COR-L47 (cell line): ENCODE results near the gene ADSL.

Source experiments
- DNase-seq: peaks from one replicate; lab custom pipeline; 2025; lab: John Stamatoyannopoulos, UW

The ADSL gene

DNA sequence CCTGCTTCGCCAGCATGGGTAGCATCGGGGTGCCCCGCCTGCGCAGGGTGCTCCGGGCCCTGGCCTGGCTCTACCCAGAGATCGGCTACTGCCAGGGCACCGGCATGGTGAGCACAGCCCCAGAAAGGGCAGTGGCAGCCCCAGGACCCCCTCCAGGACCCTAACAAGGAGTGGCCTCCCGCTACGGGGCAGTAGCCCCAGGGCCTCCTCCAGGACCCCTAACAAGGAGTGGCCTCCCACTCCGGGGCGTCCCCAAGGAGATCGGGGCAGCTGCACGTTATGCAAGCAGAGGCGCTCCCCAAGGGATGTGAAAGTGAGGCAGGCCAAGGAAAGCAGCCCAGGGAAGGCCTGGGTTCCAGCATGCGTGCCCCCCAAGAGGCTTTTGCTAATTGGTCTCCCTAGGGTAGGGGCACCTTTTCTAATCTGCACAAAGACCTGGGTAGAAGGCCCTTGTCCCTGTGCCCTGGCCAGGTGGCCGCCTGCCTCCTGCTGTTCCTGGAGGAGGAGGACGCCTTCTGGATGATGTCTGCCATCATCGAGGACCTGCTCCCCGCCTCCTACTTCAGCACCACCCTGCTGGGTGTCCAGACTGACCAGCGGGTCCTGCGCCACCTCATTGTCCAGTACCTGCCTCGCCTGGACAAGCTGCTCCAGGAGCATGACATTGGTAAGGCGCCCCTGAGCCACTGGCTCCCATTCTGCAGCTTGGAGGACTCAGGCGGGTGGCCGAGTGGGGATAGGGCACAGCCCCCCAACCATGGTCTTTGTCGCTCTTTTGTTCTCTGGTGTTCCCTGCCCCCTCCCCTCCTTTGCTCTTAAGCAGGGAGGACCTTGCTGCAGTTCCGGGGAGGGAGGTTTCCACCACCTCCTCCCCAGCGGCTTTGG, 59.1 kb downstream of the ADSL start:
- no peak for DNase-seq

DNA sequence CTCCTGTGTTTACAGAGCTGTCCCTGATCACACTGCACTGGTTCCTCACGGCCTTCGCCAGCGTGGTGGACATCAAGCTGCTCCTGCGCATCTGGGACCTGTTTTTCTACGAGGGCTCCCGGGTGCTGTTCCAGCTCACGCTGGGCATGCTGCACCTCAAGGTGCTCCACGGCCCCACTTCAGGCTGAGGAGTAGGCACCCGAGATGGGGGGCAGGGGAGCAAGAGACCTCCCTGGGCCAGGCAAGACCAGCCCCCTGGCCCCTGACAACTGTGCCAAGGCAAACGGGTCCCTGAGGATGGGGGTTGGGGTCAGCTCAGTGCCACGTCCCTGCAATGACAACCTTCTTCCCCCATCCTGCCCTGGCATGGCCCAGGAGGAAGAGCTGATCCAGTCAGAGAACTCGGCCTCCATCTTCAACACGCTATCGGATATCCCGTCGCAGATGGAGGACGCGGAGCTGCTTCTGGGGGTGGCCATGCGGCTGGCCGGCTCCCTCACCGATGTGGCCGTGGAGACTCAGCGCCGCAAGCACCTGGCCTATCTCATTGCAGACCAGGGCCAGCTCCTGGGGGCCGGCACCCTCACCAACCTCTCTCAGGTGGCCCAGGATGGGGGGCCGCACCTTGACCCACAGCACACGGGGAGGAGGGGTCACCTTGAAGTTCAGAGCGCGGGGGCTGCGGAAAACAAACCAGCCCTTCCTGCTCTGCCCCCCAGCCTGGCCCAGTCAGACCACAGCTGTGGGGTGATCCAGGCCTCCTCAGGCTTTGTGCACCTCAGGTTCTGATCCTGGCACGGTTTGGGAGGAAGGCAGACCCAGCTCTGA, 60.0 kb downstream of the ADSL start:
- DNase-seq: no peak

GRCh38 chr22:40407021-40407761, 60.9 kb downstream of the ADSL start:
- DNase-seq: no peak

DNA sequence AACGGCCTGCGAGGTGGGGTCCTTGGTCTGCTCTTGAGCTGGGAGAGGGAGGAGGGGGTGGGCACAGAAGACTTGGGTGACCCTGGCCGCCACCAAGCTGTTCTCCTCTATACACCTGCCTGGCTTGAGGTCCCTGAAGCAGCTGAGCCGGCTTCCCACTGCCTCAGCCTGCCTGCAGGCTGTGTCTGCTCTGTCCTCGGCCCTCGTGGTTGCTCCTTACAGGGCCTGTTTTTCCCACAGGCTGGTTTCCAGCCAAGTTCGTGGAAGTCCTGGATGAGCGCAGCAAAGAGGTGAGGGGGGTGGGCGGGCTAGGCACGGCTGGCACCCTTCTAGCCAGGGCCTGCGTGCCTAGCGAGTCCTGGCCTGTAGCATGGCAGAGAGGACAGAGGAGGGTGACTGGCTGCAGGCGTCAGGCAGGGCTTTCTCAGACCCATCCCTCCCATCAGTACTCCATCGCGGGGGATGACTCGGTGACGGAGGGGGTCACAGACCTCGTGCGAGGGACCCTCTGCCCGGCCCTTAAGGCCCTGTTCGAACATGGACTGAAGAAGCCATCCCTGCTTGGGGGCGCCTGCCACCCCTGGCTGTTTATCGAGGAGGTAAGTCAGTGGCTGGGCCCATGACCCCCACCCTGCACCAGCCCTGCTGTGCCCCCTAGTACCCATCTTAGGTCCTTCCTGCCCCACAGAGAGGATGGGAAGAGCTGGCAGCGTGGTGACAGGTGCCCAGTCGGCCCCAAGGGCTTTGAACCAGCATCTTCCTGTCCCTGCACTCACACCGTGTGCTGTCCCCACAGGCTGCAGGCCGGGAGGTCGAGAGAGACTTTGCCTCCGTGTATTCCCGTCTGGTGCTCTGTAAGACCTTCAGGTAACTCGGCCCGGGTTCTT, 61.8 kb downstream of the ADSL start:
- DNase-seq: no peak

DNA sequence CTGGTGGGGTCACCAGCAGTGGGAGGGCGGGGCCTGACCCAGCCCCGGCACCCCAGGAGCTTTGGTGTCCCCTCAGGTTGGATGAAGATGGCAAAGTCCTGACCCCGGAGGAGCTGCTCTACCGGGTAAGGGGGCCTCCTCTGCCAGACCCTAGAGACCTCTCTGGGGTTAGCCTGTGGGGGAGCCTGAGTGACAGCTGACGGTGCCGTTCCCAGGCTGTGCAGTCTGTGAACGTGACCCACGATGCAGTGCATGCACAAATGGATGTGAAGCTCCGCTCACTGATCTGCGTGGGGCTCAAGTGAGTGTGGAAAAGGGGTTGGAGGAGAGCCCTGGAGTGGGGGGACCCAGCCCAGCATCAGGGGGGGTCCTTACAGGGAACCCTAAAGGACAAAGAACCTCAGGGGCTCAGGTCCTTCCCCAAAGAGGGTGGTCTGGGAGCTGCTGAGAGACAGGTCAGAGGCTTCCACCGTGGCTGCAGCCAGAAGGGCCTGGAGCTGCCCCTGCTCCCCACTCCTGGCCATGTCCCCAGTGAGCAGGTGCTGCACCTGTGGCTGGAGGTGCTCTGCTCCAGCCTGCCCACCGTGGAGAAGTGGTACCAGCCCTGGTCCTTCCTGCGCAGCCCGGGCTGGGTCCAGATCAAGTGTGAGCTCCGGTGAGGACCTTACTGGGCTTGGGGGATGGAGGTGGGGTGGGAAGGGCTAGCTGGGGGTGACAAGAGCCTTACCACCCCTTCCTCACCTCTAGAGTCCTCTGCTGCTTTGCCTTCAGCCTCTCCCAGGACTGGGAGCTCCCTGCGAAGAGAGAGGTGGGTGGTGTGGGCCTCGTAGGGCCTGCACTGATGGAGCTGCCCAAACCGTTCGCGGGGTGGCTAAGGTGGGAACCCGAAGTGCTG, 62.7 kb downstream of the ADSL start:
- no peak for DNase-seq

DNA sequence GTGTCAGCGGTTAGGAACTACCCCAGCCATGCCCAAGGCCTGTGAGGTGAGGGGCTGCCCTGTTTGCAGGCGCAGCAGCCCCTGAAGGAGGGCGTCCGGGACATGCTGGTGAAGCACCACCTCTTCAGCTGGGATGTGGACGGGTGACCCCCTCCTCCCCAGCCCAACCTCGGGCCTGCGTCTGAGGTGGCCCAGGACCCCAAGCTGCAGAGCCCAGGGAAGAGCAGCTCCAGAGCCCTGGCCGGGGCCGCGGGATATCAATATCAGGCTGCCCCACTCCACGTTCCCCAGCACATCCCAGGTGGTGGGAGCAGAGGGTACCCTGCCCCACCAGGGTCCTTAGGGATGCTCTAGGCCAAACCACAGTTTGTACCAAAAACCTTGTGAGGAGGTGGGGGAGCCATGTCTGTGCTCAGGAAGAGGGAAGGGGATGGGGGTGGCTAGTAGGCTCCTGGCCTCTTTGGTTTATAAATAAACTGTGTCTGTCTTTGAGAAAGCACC, 63.4 kb downstream of the ADSL start:
- DNase-seq: no peak

DNA sequence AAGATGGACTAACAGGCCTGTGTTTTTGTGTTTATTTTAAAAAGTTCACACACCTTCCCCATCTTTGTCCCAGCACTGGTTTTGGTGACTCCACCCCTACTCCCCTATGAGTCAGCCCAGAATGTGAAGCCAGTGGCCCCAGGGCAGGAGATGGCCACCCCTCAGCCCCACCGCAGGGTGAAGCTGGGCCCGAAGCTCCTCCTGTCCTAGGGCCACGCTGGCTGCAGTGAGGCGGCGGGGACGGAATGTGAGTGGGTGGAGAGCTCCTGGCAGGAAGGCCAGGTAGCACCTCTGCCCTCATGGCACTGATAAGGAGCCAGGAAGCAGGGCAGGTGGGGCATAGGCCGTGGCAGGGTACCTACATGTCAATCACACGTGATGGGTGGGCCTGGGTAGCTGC, 64.0 kb downstream of the ADSL start:
- DNase-seq: no peak

DNA sequence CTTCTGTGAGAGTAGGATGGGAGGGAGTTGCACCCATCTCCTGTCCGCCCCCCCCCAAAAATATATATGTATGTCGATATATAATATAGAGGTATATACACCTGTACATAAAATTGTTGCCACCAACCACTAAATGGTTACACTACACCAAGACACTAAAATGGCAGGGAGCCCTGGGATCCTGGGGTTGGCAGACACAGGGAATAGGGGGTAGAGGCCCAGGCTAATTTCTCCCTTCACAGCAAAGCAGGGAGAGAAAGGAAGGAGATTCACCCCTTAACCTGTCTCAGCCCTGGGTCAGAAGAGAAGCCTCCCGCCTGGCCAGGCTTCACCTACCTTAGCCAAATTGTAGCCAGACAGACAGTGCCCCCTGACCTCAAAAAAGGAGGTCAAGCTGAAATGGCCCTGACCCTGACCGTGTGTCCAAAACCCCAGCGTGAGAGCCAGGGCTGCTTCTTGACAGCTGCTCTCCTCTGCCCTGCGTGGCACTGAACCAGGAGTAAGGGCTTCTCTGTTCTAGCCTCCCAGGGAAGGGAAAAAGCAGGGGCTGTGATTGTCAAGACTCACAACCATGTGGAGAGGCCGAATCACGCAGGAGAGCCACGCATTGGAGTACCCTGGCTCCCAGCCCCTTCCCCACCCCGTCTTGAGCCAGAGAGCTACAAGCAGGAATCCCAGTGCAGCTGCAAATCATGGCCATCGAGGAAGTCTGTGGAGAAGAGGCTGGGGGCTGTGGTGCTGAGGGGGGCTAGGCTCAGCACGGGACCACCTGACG, 64.6 kb downstream of the ADSL start:
- no peak for DNase-seq

- DNase-seq: no peak
Measured at GRCh38 chr22:40411506-40411861, 65.2 kb downstream of the ADSL start.

- DNase-seq: no peak
Measured at GRCh38 chr22:40412441-40412840, 66.1 kb downstream of the ADSL start.

DNA sequence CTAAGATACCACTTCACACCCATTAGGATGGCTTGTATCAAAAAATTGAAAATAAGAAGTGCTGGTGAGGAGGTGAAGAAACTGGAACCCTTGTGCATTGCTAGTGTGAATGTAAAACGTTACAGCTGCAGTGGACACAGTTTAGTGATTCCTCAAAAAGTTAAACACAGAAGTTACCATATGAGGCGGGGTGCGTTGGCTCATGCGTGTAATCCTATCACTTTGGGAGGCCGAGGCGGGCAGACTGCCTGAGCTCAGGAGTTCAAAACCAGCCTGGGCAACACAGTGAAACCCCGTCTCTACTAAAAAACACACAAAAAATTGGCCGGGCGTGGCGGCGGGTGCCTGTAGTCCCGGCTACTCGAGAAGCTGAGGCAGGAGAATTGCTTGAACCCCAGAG, 67.6 kb downstream of the ADSL start:
- no peak for DNase-seq

GRCh38 chr22:40414311-40414710, 68.0 kb downstream of the ADSL start:
- DNase-seq: no peak

DNA sequence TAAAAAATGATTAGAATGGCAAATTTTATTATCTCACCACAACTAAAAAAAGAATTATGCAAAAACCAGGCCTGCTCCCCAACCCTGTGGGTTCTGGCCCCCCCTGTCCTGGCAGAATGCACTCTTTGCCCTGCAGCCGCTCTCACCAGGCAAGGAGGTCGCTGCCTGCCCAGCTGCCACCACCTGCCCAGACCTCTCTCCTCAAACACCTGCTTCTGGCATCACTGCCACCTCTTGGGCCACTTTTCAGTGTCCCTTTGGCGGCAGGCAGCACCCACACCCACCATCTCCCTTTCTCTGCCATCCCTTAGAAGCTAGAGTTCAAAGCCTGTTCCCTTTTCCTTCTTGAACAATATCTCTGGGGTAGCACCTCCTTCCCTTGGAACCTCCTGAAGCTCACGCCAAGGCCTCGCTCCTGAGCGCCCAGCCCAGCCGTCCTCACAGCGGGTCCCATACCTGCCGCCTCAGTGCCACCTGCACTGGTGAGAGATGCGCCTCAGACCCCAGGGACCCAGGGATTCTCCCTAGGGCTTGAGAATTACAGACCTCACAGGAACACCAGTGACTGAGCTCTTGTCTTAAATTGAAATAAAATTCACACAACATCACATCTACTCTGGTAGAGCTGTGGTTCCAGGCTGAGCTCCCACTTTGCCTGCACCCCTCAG, 68.7 kb downstream of the ADSL start:
- no peak for DNase-seq

- DNase-seq: no peak
Measured at GRCh38 chr22:40415531-40416266, 69.4 kb downstream of the ADSL start.

DNA sequence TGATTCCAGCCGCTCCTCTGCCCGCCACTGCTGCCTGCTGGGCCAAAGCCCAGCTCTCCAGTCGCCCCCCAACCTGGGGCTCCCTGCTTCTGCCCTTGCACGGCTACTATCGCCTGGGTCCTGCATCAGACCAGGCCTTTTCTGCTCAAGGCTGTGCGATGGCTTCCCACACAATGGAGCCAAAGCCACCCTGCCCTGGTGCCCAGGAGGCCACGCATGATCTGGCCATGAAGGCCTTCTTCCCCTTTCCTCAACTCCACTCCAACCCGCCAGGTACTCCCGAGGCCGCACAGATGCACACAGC, 69.9 kb downstream of the ADSL start:
- DNase-seq: no peak

- no peak for DNase-seq
Measured at GRCh38 chr22:40416636-40417035, 70.3 kb downstream of the ADSL start.

GRCh38 chr22:40417041-40417440, 70.7 kb downstream of the ADSL start:
- DNase-seq: no peak

- no peak for DNase-seq
Measured at GRCh38 chr22:40417881-40418280, 71.6 kb downstream of the ADSL start.
